HFF-Myc (cell line): ENCODE measurements around the gene LPIN2.

Source experiments
- DNase-seq: peaks from one replicate; pipeline ENCODE4 v3.0.0-alpha.2; 2011; ENCODE audit warnings: low read depth; ENCODE audit errors: extremely low read depth
- H3K4me3 ChIP-seq: replicated peaks from 2 replicates; pipeline ENCODE4 v1.5.1; 2011; ENCODE audit warnings: low read depth, mild to moderate bottlenecking, control low read depth, low read length
- CTCF ChIP-seq: IDR thresholded peaks from 2 replicates; pipeline ENCODE4 v1.5.1; 2012; ENCODE audit warnings: mild to moderate bottlenecking, low read depth, low read length, control low read depth; ENCODE audit errors: missing control alignments

Gene LPIN2, protein sequence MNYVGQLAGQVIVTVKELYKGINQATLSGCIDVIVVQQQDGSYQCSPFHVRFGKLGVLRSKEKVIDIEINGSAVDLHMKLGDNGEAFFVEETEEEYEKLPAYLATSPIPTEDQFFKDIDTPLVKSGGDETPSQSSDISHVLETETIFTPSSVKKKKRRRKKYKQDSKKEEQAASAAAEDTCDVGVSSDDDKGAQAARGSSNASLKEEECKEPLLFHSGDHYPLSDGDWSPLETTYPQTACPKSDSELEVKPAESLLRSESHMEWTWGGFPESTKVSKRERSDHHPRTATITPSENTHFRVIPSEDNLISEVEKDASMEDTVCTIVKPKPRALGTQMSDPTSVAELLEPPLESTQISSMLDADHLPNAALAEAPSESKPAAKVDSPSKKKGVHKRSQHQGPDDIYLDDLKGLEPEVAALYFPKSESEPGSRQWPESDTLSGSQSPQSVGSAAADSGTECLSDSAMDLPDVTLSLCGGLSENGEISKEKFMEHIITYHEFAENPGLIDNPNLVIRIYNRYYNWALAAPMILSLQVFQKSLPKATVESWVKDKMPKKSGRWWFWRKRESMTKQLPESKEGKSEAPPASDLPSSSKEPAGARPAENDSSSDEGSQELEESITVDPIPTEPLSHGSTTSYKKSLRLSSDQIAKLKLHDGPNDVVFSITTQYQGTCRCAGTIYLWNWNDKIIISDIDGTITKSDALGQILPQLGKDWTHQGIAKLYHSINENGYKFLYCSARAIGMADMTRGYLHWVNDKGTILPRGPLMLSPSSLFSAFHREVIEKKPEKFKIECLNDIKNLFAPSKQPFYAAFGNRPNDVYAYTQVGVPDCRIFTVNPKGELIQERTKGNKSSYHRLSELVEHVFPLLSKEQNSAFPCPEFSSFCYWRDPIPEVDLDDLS

DNA sequence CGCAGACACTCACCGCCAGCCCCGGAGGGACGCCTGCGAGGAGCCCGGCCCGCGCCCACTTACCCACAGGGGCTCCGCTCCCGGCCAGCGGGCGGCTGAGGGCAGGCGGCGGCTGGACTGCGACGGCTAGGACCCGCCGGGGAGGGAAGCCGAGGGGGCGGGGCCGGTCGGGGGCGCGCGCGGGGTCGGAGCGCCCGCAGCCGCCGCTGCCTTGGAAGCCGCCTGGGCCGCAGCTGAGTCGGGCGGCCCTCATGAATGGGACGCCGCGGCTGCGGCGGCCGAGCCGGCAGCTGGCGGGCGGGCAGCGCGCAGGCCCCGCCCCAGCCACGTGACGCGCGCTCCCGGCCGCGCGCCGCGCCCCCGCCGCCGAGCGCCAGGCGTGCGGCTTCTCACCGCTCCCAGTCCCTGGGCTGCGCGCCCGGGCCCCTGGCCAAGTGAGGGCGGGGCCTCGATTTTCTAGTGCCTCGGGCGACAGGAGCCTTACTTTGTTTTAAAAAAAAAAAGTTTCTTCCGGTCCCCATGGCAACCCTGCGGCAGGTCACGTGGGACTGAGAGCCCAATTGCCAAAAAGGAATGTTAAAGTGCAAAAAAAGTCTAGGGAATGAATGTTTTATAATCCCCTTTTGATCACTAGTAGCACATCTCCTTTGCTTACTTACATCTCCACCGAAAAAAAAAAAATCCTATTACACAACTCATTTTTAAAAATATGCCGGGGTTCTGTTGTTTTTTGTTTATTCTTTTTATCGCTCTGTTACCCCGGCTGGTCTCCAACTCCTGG lies at the start of gene LPIN2:
Gene LPIN2, minus strand, starts transcription at position 121 of the 781 bp plus-strand sequence. CDS start 52,304 bp downstream, outside the sequence.
- peak; percentile 78 for DNase-seq
- peak within 1 kb of the TSS; percentile 62 for H3K4me3 ChIP-seq
- no peak for TF ChIP-seq CTCF

GRCh38 chr18:3061581-3062312 lies 48.8 kb upstream of the LPIN2 start:
- DNase-seq, result no peak
- TF ChIP-seq CTCF, result no peak
- H3K4me3 ChIP-seq, result no peak overlapping the region

DNA sequence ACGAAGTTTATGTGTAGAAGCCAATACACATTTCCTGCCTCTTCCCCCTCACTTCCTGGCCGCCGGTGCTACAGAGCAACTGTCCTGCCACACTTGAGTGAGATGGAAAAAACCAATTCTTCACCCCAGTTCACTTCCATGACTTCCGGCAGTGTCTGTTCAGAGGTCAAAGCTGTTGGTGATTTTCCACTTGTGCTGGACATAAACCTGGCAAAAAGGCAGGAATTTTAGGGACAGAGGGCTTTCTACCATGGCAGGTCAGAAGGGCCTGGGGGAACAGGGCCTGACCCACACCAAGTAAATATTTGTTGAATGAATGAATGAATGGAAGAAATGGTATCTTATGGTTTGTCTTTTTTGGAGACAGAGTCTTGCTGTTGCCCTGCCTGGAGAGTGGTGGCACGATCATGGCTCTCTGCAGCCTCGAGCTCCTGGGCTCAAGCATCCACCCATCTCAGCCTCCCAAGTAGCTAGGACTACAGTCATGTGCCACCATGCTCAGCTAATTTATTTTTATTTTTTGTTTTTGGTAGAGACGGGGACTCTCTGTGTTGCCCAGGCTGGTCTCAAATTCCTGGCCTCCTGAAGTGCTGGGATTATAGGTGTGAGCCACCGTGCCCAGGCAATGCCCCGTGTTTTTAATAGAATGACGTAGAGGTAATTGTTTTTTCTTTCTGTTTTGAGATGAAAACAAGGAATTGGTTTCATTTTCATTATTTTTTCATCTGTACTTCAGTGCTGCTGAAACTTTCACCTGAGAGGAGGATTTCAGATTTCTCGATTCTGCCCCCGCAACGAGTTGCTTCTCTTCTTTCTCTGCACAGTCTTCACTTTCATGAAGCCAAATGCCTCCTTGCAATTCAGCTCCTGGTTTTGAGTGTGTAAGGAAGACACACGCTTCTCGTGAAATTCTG lies 48.0 kb upstream of the LPIN2 start:
- no peak for DNase-seq
- no peak for TF ChIP-seq CTCF
- no peak overlapping the region for H3K4me3 ChIP-seq

DNA sequence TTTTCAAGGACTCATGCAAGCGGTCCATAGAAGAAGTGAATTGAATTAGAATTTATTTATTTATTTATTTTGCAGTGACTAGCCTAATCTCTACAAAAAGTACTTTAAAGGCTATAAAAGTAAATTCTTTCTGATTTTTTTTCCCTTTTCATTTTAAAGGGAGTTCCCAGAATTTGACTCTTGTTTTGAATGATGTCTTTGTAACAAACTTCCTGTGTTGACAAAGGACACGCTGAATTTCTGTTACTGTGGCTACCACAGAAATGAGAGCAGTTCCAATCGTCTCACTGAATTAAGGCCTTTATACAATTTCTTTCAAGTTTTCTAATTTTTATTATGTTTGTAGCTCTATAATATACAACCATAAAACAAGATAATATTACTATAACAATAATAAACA lies 46.3 kb upstream of the LPIN2 start:
- no peak overlapping the region for H3K4me3 ChIP-seq
- no peak for DNase-seq
- TF ChIP-seq CTCF, result no peak

DNA sequence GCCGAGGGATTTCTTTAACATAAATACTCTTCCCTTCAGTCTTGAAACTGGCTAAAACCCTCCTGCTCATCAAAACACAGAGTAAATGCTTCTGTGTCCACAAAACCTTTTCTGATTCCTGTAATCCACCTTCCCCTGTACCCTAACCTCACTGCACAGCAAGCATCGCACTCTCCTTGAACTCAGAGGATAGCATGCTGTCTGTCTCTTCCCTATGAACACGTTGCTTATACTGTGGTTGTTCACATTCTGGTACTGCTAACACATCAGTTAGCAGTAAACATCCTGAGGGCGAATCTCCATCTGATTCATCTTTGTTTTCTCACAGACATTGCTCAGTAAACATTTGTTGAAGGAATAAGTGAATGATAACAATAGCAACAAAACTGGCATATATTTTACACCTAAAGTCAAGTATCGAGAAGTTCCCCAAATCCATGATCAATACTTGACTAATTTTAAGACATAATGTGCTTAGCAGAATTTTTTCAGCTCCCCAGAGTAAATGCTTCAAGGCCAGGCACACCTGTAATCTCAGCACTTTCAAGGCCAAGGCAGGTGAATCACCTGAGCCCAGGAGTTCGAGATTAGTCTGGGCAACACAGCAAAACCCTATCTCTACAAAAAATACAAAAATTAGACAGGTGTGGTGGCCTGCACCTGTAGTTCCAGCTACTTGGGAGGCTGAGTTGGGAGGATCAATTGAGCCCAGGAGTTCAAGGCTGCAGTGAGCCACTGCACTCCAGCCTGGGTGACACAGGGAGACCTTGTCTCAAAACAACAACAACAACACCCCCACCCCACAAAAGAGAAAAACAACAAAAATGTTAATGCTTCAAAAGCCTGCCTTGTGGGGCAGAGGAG lies 45.6 kb upstream of the LPIN2 start:
- H3K4me3 ChIP-seq, result no peak overlapping the region
- no peak for TF ChIP-seq CTCF
- DNase-seq, result no peak
